ENCODE measurements around the gene GLUL.

DNA sequence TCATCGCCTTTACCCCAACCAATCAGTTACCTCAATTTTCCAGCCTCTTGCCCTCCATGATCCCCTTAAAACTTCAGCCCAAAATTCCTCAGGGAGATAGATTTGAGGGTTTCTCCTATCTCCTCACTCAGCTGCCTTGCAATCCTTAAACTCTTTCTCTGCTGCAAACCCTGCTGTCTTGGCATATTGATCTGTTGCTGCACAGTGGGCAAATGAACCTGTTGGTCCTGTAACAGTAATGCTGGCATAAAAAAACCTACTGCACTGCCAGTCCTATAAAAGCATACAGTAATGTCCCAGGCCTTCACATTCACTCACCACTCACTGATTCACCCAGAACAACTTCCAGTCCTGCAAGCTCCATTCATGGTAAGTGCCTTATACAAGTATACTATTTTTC, 14.0 kb upstream of the GLUL start:
- TF ChIP-seq, protein P1, sequence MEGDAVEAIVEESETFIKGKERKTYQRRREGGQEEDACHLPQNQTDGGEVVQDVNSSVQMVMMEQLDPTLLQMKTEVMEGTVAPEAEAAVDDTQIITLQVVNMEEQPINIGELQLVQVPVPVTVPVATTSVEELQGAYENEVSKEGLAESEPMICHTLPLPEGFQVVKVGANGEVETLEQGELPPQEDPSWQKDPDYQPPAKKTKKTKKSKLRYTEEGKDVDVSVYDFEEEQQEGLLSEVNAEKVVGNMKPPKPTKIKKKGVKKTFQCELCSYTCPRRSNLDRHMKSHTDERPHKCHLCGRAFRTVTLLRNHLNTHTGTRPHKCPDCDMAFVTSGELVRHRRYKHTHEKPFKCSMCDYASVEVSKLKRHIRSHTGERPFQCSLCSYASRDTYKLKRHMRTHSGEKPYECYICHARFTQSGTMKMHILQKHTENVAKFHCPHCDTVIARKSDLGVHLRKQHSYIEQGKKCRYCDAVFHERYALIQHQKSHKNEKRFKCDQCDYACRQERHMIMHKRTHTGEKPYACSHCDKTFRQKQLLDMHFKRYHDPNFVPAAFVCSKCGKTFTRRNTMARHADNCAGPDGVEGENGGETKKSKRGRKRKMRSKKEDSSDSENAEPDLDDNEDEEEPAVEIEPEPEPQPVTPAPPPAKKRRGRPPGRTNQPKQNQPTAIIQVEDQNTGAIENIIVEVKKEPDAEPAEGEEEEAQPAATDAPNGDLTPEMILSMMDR (IDR thresholded peaks at IDR 0.05), result no peak
- no peak for TF ChIP-seq EZH2 (IDR thresholded peaks at IDR 0.05; ENCODE audit: borderline replicate concordance, insufficient read depth, low read depth, low read length, poor library complexity, severe bottlenecking)

Measured in B cell (primary cell).